ENCODE measurements around the gene KSR2. TPM values are rescaled to one million over a fixed set of nuclear protein-coding genes. Genes with fewer than 3 reads are reported as not detected.

Gene KSR2
- total and polyA plus RNA-seq, 2 donors (not counting 3 experiments of a cell fraction or from before 2014, with no cell fraction given): 2.1 to 5.2 TPM

GRCh38 chr12:117481470-117481869 is 487.3 kb downstream of the KSR2 start:
- no peak overlapping the region for H3K4me3 ChIP-seq (replicated peaks in 1 of 3; ENCODE audit: insufficient read depth in 1 of 3, low read depth in 1 of 3, low read length in 3 of 3)
- ChIA-PET POLR2A (no interaction called here), CTCF (no interaction called here)
- no peak overlapping the region for H3K9ac ChIP-seq (replicated peaks; ENCODE audit: extremely low read depth, insufficient read depth, low read length)
- no peak overlapping the region for H3K27ac ChIP-seq (ENCODE audit: insufficient read depth, low read depth, low read length)
- H3K9me3 ChIP-seq (replicated peaks; ENCODE audit: control insufficient read depth, insufficient read depth, low read length): no peaks in the 10 kb centered on the region
- no peaks in the 10 kb centered on the region for H3K27me3 ChIP-seq (ENCODE audit: control insufficient read depth in 2 of 2, insufficient read depth in 2 of 2, low read length in 2 of 2)
- H3K36me3 ChIP-seq (ENCODE audit: control insufficient read depth in 2 of 2, extremely low read depth in 1 of 2, insufficient read depth in 2 of 2, low read length in 2 of 2): no peaks in the 10 kb centered on the region
- H3K9me1 ChIP-seq (replicated peaks; ENCODE audit: control insufficient read depth, extremely low read depth, insufficient read depth, low read length): no peaks in the 10 kb centered on the region
- H2AFZ ChIP-seq (ENCODE audit: low read depth, low read length): no peak overlapping the region
- DNase-seq (ENCODE audit: low read depth, low spot score) (no peak), FAIRE-seq (no peak)
- dilution Hi-C loops (cut with MboI; ENCODE audit: extremely low pct_ligation_motif_present, low sequenced_read_pairs) (no loop called here), intact Hi-C loops (cut with micrococcal nuclease) (no loop called here)
- no peaks in the 10 kb centered on the region for H3K4me1 ChIP-seq (ENCODE audit: control insufficient read depth, extremely low read depth, insufficient read depth, low read length)
- H3K79me2 ChIP-seq (ENCODE audit: control insufficient read depth, insufficient read depth, low read length): no peaks in the 10 kb centered on the region
- no peaks in the 10 kb centered on the region for H4K20me1 ChIP-seq (replicated peaks; ENCODE audit: control insufficient read depth, extremely low read depth, insufficient read depth, low read length)
- no peak overlapping the region for H3K4me2 ChIP-seq (ENCODE audit: insufficient read depth, low read length)
- no TSS peak for BruUV-seq (replicated peaks)
- TF ChIP-seq GATA2 (IDR thresholded peaks at IDR 0.05; ENCODE audit: insufficient read depth, insufficient read length, low read depth, low read length) (no peak), POLR2A (IDR thresholded peaks at IDR 0.05; ENCODE audit: low read depth, low read length) (no peak), MAX (IDR thresholded peaks at IDR 0.05; ENCODE audit: insufficient read depth, insufficient read length) (no peak), EZH2 (IDR thresholded peaks at IDR 0.05; ENCODE audit: borderline replicate concordance, low read depth, low read length, severe bottlenecking) (no peak), MYC (IDR thresholded peaks at IDR 0.05; ENCODE audit: low read depth, low read length) (no peak), CTCF (IDR thresholded peaks at IDR 0.05; ENCODE audit: extremely low read depth in 1 of 2, insufficient read depth in 1 of 2, low read depth in 1 of 2, low read length in 2 of 2) (no peak), FOS (IDR thresholded peaks at IDR 0.05; ENCODE audit: borderline replicate concordance, insufficient read depth, low read length) (no peak), JUN (IDR thresholded peaks at IDR 0.05; ENCODE audit: borderline replicate concordance, insufficient read depth, insufficient read length, low read depth) (no peak), POLR2AphosphoS5 (IDR thresholded peaks at IDR 0.05; ENCODE audit: insufficient read depth, low read depth, low read length) (no peak)

Measured in endothelial cell of umbilical vein (primary cell).